Stimulated activated CD4-positive, alpha-beta T cell treated with anti-CD3 and anti-CD28 coated beads, Interleukin-1b, Interleukin-23, amount 100 ng/mL, for 48 hours (primary cell): Measurements from ENCODE around the gene INHBC.

Experiments used
- DNase-seq: peaks from one replicate; pipeline ENCODE4 v3.0.0-alpha.2; 2020

Gene INHBC

DNA sequence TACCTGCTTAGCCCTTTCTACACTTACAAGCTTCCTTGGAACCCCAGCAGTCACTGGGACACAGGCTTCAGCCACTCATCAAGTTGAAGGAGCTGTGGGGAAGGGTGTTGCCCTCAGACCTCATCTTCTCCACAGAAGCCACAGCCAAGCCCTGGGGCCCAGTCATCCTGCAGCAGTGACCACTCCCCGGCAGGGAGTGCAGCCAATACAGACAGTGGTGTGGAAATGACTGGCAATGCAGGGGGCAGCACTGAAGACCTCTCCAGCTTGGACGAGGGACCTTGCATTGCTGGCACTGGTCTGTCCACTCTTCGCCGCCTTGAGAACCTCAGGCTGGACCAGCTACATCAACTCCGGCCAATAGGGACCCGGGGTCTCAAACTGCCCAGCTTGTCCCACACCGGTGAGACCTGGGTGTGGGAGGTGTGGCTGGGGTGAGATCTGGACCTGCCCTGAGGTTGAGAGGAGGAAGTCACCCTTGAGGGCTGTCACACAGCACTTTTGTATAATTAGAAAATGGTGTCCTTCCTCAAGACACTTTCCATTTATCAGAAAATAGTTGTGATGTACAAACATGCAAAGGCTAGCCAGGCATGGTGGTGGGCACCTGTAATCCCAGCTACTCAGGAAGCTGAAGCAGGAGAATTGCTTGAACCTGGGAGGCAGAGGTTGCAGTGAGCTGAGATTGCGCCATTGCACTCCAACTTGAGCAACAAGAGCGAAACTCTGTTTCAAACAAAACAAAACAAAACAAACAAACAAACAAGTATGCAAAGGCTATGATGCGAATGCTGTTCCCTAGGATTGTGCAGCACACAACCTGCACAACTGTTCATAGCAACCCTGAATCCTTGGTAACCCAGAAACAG, 34.9 kb downstream of the INHBC start:
- no peak for DNase-seq

DNA sequence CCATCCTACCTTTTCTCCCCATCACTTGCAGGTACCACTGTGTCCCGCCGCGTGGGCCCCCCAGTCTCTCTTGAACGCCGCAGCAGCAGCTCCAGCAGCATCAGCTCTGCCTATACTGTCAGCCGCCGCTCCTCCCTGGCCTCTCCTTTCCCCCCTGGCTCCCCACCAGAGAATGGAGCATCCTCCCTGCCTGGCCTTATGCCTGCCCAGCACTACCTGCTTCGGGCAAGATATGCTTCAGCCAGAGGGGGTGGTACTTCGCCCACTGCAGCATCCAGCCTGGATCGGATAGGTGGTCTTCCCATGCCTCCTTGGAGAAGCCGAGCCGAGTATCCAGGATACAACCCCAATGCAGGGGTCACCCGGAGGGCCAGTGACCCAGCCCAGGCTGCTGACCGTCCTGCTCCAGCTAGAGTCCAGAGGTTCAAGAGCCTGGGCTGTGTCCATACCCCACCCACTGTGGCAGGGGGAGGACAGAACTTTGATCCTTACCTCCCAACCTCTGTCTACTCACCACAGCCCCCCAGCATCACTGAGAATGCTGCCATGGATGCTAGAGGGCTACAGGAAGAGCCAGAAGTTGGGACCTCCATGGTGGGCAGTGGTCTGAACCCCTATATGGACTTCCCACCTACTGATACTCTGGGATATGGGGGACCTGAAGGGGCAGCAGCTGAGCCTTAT, 35.8 kb downstream of the INHBC start:
- DNase-seq: no peak

DNA sequence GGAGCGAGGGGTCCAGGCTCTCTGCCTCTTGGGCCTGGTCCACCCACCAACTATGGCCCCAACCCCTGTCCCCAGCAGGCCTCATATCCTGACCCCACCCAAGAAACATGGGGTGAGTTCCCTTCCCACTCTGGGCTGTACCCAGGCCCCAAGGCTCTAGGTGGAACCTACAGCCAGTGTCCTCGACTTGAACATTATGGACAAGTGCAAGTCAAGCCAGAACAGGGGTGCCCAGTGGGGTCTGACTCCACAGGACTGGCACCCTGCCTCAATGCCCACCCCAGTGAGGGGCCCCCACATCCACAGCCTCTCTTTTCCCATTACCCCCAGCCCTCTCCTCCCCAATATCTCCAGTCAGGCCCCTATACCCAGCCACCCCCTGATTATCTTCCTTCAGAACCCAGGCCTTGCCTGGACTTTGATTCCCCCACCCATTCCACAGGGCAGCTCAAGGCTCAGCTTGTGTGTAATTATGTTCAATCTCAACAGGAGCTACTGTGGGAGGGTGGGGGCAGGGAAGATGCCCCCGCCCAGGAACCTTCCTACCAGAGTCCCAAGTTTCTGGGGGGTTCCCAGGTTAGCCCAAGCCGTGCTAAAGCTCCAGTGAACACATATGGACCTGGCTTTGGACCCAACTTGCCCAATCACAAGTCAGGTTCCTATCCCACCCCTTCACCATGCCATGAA, 36.5 kb downstream of the INHBC start:
- DNase-seq: no peak

DNA sequence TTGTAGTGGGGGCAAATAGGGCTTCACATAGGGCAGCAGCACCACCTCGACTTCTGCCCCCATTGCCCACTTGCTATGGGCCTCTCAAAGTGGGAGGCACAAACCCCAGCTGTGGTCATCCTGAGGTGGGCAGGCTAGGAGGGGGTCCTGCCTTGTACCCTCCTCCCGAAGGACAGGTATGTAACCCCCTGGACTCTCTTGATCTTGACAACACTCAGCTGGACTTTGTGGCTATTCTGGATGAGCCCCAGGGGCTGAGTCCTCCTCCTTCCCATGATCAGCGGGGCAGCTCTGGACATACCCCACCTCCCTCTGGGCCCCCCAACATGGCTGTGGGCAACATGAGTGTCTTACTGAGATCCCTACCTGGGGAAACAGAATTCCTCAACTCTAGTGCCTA, 37.1 kb downstream of the INHBC start:
- no peak for DNase-seq

DNA sequence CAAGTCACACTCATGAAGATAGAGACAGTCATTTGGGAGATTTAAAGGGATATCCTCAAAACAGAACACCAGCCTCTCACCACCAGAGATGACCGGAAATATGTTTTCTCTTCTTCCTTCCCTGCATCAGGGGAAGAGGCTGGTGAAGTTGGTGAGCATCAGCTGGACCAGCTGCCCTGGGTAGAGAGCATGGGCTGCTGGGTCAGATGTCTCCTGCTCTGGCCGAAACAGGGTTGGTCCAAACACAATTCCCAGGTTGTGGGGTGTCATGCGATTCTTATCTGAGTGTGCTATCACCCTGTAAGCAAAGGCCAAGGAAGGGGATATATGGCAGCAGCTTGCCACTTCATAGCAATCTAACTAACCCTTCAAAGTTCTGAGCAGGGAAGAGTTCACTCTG, 37.8 kb downstream of the INHBC start:
- no peak for DNase-seq

DNA sequence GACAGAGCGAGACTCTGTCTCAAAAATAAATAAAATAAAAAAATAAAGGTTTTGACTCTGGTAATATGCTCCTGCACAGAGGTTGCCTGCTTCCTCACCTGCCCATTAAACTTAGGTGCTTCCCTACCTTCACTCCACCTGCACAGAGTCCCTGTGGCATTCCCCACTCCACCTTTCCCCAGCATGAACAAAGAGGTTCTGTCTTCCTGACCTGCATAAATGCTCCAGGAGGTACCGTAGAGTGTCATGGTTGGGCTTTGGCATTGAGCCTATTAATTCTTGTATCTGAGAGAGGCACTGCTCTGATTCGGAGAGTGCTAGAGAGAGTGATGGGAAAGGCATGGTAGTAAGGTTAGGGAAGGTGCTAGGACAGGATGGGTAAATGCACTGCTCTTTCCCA, 38.8 kb downstream of the INHBC start:
- no peak for DNase-seq

DNA sequence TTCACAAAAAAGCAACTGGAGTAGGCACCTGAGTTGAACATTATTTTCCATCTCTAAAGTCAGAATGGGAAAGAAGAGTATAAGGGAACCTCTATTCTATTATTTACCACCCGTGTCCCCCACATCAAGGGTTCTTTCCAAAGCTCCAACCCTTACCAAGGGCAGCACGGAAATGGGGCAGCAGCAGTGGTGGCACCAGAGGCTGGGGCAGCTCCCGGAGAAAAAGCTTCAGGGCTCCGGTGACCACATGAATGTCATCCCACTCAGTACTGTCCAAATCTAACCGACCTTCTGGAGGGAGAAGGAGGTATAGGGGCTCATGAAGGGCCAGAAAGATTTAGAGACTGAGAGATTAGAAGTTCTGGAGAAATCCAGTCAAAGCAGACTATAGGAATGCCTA, 39.3 kb downstream of the INHBC start:
- no peak for DNase-seq

DNA sequence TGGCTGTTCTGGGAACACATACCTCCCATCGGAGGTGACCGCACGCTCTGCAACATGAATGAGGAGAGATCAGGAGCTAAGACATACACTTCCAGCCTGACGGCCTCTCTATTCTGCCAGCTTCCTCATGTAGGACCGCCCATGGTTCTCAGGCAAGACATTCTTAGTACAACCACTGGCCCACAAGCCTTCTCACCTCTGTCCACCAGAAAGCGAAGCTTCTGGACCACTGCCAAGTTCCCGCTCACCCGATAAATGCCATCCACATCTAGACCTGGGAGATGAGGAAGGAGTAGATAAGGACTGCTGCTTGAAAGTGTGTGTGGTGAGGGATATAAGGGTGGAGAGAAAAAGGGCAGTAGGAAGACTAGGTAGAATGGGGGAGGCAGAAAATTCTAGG, 39.8 kb downstream of the INHBC start:
- DNase-seq: no peak

DNA sequence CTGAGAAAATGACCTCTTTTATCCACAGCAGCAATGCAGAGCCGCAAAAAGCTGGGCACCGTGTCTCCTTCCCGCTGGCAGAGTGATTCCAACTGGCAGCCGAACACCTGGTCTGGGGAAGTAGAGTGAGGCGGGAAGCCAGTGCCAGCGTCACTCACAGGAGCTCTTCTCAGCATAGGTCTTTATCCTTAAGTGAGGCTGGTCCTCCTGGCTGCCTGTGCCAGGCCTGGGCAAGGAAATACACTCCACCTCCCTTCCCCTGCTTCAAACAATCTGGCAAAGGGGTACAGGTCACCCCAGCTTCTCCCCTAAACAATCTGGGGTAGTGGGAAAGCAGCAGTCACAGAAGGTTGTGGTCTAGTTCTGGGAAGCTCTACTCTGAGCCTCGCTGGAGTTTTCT, 40.3 kb downstream of the INHBC start:
- DNase-seq: no peak

DNA sequence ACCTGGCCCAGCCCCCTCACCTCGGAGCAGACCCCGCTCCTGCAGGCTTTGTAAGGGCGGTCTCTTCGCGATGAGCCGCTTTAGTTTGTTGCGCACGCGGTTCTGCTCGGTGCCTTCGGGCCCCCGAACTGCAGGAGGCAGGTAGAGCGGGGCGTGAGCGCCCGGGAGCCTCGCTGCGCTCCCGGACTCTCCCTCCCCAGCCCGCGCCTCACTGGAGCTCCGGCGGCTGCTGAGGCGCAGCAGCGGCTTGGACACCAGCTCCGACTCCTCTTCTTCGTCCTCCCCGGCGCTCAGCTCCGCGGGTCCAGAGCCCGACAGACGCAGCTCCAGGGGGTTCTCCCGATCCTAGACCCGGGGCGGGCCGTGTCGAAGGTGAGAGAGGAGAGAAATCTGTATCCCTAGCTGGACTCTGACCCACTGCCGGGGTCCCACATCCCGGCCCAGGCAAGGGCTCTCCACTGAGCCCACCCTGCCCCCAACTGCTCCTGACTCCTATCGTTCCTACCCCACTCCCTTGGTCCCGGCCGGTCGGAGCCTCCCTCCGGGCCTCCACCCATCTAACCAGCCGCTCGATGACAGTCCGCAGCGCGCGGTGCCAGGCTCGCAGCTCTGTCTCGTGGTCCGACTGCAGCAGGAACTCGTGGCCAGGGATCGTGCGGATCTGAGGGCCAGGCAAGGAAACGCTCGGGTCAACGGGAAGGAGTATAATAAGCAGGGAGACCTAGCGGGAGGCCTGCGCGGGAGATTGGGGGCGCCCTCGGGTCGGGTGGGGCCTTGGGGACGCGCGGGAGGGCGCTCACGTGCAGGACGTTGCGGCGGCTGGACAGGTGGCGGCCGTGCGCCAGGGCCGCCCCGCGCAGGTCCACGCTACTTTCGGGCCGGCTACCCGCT, 40.9 kb downstream of the INHBC start:
- no peak for DNase-seq

DNA sequence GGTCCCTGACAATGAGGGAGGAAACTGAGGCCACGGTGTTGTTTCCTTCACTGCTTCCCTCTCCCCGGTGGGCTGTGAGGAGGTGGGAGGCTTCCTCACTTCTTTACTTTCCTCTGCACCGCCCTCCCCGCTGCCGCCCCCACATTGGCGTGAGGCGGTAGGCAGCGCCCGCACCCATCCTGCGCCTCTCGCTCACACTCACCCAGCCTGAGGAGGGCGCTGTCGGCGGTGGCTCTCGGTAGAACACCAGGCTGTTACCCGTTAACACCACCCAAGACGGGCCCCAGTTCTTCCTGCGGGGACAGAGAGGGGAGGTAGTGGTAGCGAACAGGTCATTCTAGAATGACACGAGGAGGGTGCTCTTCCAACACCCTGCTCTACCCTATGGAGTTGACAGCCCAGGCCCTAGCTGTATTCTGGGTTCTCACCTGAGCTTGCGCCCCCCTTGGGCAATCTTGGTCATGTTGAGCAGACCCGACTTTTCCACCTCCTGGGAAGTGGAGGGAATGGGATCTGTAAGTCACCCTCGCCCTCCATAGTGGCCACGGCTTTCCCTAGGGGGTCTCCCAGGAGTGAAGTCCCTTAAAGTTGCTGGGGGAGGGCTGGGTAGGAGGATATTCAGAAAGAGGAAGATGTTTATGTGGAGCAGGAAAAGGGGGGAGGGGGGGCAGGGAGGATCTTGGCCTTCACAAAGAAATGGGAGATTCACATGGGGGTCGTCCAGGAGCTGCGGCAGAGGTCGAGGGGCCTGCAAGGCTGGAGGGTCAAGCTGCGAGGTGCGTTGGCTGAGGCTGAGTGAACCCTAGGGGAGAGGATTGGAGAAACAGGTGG, 41.8 kb downstream of the INHBC start:
- peak; percentile 88 for DNase-seq

DNA sequence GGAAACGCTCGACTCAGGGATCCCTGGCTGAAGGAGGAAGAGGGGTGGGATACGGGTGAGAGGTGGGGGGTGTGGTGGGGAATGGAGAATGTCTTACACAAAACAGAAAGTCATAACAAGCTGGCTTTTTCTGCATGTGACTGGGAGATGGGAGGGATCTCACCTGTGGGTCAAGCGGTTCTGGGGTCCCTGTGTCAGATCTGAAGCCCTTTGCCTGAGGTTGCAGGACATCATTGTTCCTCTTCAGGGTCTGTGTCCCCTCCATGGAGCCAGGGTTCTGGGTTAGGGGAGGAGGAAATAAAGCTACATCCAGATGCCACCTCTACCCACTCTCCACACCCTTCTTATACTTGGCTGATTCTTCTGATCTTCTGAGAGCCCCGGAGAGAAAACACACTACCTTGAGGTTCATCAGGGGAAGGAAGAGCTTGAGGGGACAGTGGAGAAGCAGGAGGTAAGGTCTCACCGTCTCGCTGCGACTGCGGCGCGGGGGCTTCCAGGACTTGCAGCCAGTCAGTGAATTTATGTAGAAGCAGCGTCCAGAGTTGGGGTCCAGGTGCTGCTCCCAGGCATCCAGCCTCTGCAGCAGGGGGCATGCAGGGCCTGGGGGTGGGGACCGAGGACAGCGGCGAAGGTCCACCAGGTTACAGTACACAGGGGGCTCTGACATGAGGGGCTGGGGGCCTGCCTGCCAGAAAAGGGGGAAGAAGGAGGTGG, 42.6 kb downstream of the INHBC start:
- no peak for DNase-seq

DNA sequence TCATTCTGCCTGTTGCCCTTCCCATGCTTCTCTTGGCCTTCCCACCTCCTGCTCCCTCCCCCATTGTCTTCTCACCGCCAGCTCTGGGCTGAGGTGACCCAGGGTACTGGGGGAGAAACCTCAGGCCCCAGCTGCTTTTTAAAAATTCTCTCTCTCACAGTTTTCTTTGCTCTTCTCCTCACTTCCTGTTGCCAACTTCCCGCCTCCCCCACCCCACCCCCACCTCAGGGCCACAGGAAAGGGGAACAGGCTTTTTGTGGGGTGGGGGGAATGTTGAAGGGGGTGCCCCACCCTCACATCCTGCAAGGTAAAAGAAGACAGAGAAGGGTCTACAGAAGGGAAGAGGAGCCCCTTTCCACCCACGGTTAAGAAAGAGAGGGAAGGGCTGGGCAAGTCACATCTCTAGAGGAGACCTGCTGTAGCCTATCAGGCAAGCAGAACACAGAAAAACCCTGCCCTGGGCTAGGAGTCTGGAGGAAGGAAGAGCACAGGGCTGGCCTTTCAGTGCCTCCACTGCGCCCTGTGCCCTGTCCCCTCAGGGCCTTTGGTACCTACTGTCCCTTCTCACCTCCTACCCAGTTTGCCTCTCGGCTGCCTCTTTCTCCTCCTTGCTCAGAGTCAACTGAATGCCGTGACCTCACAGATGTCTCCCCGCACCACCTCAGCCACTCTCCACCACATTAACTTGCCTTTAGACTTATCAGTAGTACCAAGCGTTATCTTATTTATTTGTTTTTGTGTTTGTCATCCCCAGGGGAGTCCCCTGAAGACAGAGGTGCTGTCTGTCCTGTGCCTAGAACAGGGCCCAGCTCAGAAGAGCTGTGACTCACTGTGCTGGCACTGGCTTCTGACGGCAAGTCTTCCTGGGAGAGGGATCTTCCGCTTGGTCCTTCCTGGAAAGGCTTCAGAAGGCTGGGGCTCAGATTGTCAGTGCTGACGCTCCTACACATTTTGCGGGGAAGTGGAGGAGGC, 43.4 kb downstream of the INHBC start:
- DNase-seq: peak; percentile 53

DNA sequence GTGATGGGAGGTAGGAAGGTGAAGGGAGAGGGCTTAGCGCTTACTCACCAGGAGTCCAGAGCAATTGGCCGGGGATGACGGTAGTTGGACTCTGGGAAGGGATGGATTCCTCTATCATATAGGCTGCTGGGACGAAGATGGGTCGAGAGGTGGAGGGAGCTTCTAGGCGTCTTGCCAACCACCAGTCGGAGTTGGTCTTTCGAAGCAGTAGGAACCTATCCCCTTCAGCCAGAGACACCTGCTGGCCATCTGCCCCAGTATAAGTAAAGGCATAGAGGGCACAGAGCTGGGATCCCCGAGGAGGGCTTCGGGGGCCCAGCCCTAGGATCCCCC, 44.4 kb downstream of the INHBC start:
- no peak for DNase-seq

DNA sequence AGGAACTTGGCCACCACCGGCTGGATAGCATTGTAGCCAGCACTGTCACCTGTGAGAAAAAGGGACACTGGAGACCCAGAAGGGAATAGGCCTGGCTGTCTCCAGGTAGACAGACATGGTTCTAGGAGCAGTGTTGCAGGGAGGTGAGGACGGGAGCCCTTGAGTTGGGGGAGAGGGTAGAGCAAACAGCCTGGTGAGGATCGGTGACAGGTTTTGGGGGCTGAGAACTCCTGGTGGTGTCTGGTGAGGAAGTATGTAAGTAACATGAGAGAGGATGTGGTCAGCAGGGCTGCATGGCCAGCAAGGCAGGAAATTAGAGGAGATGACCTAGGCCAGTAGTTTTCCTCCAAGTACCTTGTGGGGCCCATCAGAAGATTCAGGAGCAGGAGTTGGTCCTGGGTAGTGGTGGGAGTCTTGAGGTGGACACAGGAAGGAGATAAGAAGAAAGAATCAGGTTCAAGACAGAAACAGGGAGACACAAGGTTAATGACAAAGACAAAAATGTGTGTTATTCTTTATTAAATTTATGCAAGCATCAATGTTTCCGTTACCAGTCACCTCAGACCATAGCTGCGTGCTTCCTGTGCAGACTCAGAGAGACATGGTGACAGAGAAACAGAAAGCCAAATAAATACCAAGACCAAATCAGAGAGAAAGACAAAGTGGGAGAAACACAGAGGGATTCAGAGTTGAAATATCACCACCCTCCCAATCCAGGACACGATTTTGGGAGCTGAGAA, 45.0 kb downstream of the INHBC start, which contains the start of gene ARHGAP9:
ARHGAP9 (minus strand) TSS at position 491 of the 740 bp plus-strand sequence; CDS start at position 31, 460 bp downstream.
- DNase-seq: peak; percentile 62

DNA sequence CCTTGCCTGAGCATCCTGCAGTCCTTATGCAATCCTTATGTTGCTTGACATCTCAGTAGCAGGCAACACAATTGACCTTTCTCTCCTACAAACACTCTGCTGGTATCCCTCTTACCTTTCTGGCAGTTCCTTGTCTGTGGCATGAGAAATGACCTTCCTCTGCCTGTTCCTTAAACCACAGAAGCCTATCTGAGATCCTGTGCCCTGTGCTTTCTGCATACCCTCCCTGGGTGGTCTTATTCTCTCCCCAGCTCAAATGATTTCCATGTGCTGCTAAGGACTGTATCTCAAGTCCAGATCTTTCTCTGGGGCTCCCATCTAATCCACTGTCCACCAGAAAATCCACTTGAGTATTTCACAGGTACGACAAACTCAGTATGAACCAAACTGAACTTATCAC, 47.1 kb downstream of the INHBC start:
- no peak for DNase-seq

DNA sequence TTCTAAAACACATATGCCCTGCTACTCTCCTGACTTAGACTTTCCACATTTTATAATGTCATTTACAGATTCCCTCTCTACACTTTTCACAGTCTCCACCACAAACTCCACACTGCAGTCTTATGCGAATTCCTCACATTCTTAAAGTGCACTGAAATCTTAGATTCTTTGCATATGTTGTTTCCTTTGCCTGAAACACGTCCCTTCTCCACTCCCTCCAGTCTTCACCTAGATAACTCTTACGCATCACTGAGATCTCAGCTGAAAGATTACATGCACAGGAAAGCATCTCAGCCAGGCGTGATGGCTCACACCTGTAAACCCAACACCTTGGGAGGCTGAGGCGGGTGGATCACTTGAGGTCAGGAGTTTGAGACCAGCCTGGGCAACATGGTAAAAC, 48.9 kb downstream of the INHBC start:
- DNase-seq: no peak

DNA sequence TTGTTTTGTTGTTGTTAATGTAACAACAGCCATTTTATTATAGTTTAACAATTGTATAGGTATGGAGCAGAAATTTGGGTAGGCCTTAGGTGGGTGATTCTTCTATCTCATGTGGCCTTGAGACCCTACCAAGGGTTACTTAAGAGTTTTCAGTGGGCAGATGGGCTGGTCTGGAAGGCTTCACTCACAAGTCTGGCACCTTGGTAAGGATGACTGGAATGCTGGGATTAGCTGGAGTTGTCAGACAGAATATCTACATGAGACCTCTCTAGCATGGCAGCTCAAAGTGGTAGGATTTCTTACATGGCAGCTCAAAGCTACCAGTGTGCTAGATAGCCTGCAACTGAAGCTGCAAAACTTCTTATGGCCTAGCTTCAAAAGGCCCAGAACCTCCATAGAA, 51.1 kb downstream of the INHBC start:
- DNase-seq: no peak

DNA sequence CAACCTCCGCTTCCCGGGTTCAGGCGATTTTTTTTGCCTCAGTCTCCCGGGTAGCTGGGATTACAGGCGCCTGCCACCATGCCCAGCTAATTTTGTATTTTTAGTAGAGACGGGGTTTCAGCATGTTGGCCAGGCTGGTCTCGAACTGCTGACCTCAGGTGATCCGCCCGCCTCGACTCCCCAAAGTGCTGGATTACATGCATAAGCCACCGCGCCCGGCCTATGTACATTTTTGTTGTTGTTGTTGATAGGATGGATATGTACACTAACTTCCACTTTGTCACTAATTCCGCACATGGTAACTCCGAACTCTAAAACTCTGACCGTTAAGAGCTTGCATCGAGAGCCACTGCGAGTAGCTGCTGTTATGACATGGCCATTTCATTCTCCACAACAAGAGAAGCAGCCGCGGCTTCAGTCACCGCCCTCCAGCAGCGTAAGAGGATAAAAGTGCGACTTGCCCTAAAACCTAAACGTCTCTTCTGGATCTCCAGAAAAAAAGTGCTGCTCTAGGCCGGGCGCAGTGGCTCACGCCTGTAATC, 52.5 kb downstream of the INHBC start:
- no peak for DNase-seq
